B cell (primary cell): ENCODE results near the gene HOXA9. TPM values are rescaled to one million over a fixed set of nuclear protein-coding genes. Genes with fewer than 3 reads are reported as not detected.

ENCODE experiments used
- ATAC-seq: fragments of 200-7000 bp; cut with Tn5 transposase; one replicate; pipeline ENCODE4 v1.10.0; 2021; ENCODE audit warnings: low read depth, mild to moderate bottlenecking, moderate number of reproducible peaks, moderate library complexity
- CTCF ChIA-PET: fragments of 350-600 bp; sonication (Branson Sonifier 250); formaldehyde crosslinking; loops from one replicate; lab custom pipeline; 2021; ENCODE audit warnings: antibody characterized with exemption, inconsistent platforms; lab: Charles Lee
- POLR2A ChIA-PET: fragments of 350-600 bp; sonication (Branson Sonifier 250); formaldehyde crosslinking; loops from one replicate; lab custom pipeline; 2021; ENCODE audit warnings: antibody characterized with exemption; lab: Charles Lee
- DNase-seq: peaks from one replicate; pipeline ENCODE4 v3.0.0; 2013
- H2AFZ ChIP-seq: 2 replicates; pipeline ENCODE4 v1.6.1; 2012; ENCODE audit warnings: mild to moderate bottlenecking, low read depth, low read length; ENCODE audit not compliant: insufficient read depth, poor library complexity, severe bottlenecking
- H3K27ac ChIP-seq, 2 donors: 1 replicate in 1 of 2; 2 replicates in 1 of 2; pipeline ENCODE4 v1.5.1; 2012 to 2013; ENCODE audit warnings: low read length in 2 of 2, mild to moderate bottlenecking in 2 of 2, moderate library complexity in 1 of 2
- H3K27me3 ChIP-seq, 4 experiments: fragments of 200-600 bp in 1 of 4; sonication (generic) in 1 of 4; replicated peaks in 1 of 4; 1 replicate in 2 of 4; 2 replicates in 2 of 4; pipeline versions ENCODE4 v1.6.1 to v1.7.0; 2013 to 2016; ENCODE audit warnings: low read length in 3 of 4, mild to moderate bottlenecking in 2 of 4, mixed read lengths in 1 of 4, moderate library complexity in 1 of 4; ENCODE audit not compliant: insufficient read depth in 4 of 4, control insufficient read depth in 3 of 4; ENCODE audit errors: control extremely low read depth in 1 of 4
- H3K36me3 ChIP-seq, 2 experiments: replicated peaks in 1 of 2; 1 replicate in 1 of 2; 2 replicates in 1 of 2; pipeline versions ENCODE4 v1.6.1 to v1.7.1; 2013; ENCODE audit warnings: low read length in 1 of 2; ENCODE audit not compliant: insufficient read depth in 2 of 2, control insufficient read depth in 1 of 2; ENCODE audit errors: control extremely low read depth in 1 of 2, extremely low read depth in 1 of 2
- H3K4me1 ChIP-seq, 2 donors: fragments of 200-600 bp in 1 of 2; sonication (generic) in 1 of 2; 1 replicate in 1 of 2; 2 replicates in 1 of 2; pipeline versions ENCODE4 v1.5.1 to v1.6.1; 2013 to 2017; ENCODE audit warnings: low read length in 2 of 2; ENCODE audit not compliant: control insufficient read depth in 2 of 2, insufficient read depth in 2 of 2
- H3K4me2 ChIP-seq: replicated peaks from 2 replicates; pipeline ENCODE3; 2012; ENCODE audit warnings: mild to moderate bottlenecking, low read depth, low read length; ENCODE audit not compliant: poor library complexity, severe bottlenecking
- H3K4me3 ChIP-seq, 5 experiments: fragments of 200-600 bp in 1 of 5; sonication (generic) in 1 of 5; 1 replicate in 3 of 5; 2 replicates in 2 of 5; pipeline versions ENCODE4 v1.5.1 to v1.7.0; 2011 to 2016; ENCODE audit warnings: low read length in 4 of 5, mild to moderate bottlenecking in 4 of 5, low read depth in 2 of 5, control low read depth in 1 of 5, moderate library complexity in 1 of 5; ENCODE audit not compliant: insufficient read depth in 1 of 5; ENCODE audit errors: control extremely low read depth in 1 of 5, extremely low read depth in 1 of 5
- H3K79me2 ChIP-seq: fragments of 200-600 bp; sonication (generic); one replicate; pipeline ENCODE4 v1.6.0; 2016; ENCODE audit warnings: low read length; ENCODE audit not compliant: control insufficient read depth, insufficient read depth
- H3K9ac ChIP-seq: fragments of 200-600 bp; sonication (generic); 2 replicates; pipeline ENCODE4 v1.6.1; 2017; ENCODE audit warnings: mild to moderate bottlenecking, low read length, moderate library complexity
- H3K9me3 ChIP-seq, 3 donors: one replicate each; pipeline versions ENCODE4 v1.6.1 to v1.7.1; 2013; ENCODE audit warnings: low read length in 2 of 3; ENCODE audit not compliant: control insufficient read depth in 2 of 3, insufficient read depth in 1 of 3; ENCODE audit errors: control extremely low read depth in 1 of 3
- H4K20me1 ChIP-seq: 2 replicates; pipeline ENCODE4 v1.6.0; 2012; ENCODE audit warnings: mild to moderate bottlenecking, low read length; ENCODE audit not compliant: insufficient read depth, control insufficient read depth, poor library complexity, severe bottlenecking
- H3K27ac Mint-ChIP-seq: one replicate; pipeline ENCODE4 v1.8.0; 2021; ENCODE audit warnings: mixed read lengths
- H3K27me3 Mint-ChIP-seq: one replicate; pipeline ENCODE4 v1.8.0; 2021; ENCODE audit warnings: mixed read lengths
- H3K4me1 Mint-ChIP-seq: one replicate; pipeline ENCODE4 v1.8.0; 2021; ENCODE audit warnings: mixed read lengths
- H3K4me3 Mint-ChIP-seq: one replicate; pipeline ENCODE4 v1.8.0; 2021; ENCODE audit warnings: mixed read lengths
- H3K9me3 Mint-ChIP-seq: one replicate; pipeline ENCODE4 v1.8.0; 2022; ENCODE audit warnings: mixed read lengths; ENCODE audit not compliant: insufficient read depth
- CTCF ChIP-seq: fragments of 200-600 bp; IDR thresholded peaks from one replicate; pipeline ENCODE4 v1.8.0; 2022; ENCODE audit warnings: antibody characterized with exemption, mild to moderate bottlenecking
- EZH2 ChIP-seq: IDR thresholded peaks from 2 replicates; pipeline ENCODE4 v1.6.1; 2012; ENCODE audit warnings: borderline replicate concordance, low read depth, mild to moderate bottlenecking, moderate library complexity, low read length; ENCODE audit not compliant: insufficient read depth, poor library complexity, severe bottlenecking
- WGBS: methylation state at CpG from one replicate; pipeline ENCODE4 v1.1.5; 2013; ENCODE audit warnings: missing lambda C conversion rate; ENCODE audit not compliant: insufficient coverage; 5-methylcytosine and 5-hydroxymethylcytosine counted together
- intact Hi-C: fragments of 100-400 bp; cut with micrococcal nuclease; formaldehyde crosslinking; loops from one replicate; pipeline ENCODE4 v1.10.0; 2022
- polyA plus RNA-seq: library from polyadenylated mRNA; depleted of rRNA; stranded (reverse); fragments of >200 nt; gene quantifications from 2 replicates; pipeline ENCODE4 v1.2.3, GENCODE V29; 2012
- total RNA-seq, 2 donors: library from RNA; stranded (reverse); fragments of 120-200 nt in 1 of 2; gene quantifications; 1 replicate in 1 of 2; 2 replicates in 1 of 2; pipeline versions ENCODE4 v1.2.3 to v1.2.4, GENCODE V29; 2013 to 2022

HOXA9 gene
- total and polyA plus RNA-seq, 2 donors (not counting 1 experiment from before 2014, with no cell fraction given), result 0.07 TPM; not detected in 1

GRCh38 chr7:27200761-27201579 is 35.6 kb upstream of the HOXA9 start:
- TF ChIP-seq CTCF (no peak), EZH2 (peak; percentile 70)
- intact Hi-C loops, result loop anchor here (2.0 to 5.0 kb wide), 2 partner anchors 40 to 1211 kb away; partner anchors contain the start of gene CREB5
- Histone ChIP-seq H3K27ac (no peak overlapping the region), H3K4me1 (peaks cover 50 to 75% of the 10 kb centered on the region in 2 donors), H4K20me1 (no peaks in the 10 kb centered on the region), H3K9me3 (peaks cover 0 to 59% (median 6%) of the 10 kb centered on the region in 3 donors), H3K27me3 (peaks cover 3 to 85% (median 83%) of the 10 kb centered on the region in 4 experiments), H3K36me3 (no peaks in the 10 kb centered on the region), H3K4me2 (peak overlapping the region; percentile 78), H3K79me2 (no peaks in the 10 kb centered on the region), H3K4me3 (peak overlapping the region in 2 of 5 experiments; percentile 42 to 48), H3K9ac (peak overlapping the region; percentile 21), H2AFZ (peak overlapping the region; percentile 38)
- ATAC-seq, result peak; percentile 52
- H3K4me1 Mint-ChIP-seq, result peaks cover 45% of the 10 kb centered on the region
- ChIA-PET POLR2A (no interaction called here), CTCF (interaction anchor here (1.5 to 1.8 kb wide), 2 partner anchors 9 to 40 kb away, joined by 4 to 6 read pairs; no protein-coding TSS in a partner anchor)
- DNase-seq, result peak; percentile 70
- no peaks in the 10 kb centered on the region for H3K9me3 Mint-ChIP-seq
- H3K27ac Mint-ChIP-seq, result peak overlapping the region; percentile 48
- 5% methylated on average over 9 of the region's 14 CpGs for WGBS
- H3K4me3 Mint-ChIP-seq, result peak overlapping the region; percentile 78
- peaks cover 80% of the 10 kb centered on the region for H3K27me3 Mint-ChIP-seq
